A673 (cell line): ENCODE results near the gene RELN. TPM values are rescaled to one million over a fixed set of nuclear protein-coding genes. Genes with fewer than 3 reads are reported as not detected.

Source experiments
- BruUV-seq: library from RNA; stranded (reverse); fragments of 400-500 nt; replicated peaks from 2 replicates; lab custom pipeline; 2021; lab: Mats Ljungman, UMichigan
- CTCF ChIA-PET: fragments of 300-600 bp; sonication (Branson Sonifier 250); formaldehyde crosslinking; loops from one replicate; lab custom pipeline; 2022; ENCODE audit warnings: antibody characterized with exemption; lab: Charles Lee
- POLR2A ChIA-PET: fragments of 300-600 bp; sonication (Branson Sonifier 250); formaldehyde crosslinking; loops from one replicate; lab custom pipeline; 2022; ENCODE audit warnings: antibody characterized with exemption; ENCODE audit not compliant: low non-redundant PET; lab: Charles Lee
- DNase-seq: peaks from one replicate; pipeline ENCODE4 v3.0.0-alpha.2; 2015; ENCODE audit warnings: low spot score
- H3K27ac ChIP-seq: fragments of 200-600 bp; sonication (generic); 2 replicates; pipeline ENCODE4 v1.5.1; 2016; ENCODE audit warnings: mixed run types, low read depth, mild to moderate bottlenecking, mixed read lengths, antibody characterized with exemption, low read length; ENCODE audit not compliant: poor library complexity, severe bottlenecking
- H3K27me3 ChIP-seq: fragments of 200-600 bp; sonication (generic); replicated peaks from 2 replicates; pipeline ENCODE4 v1.6.1; 2017; ENCODE audit warnings: mixed run types, low read depth, mild to moderate bottlenecking, mixed read lengths, antibody characterized with exemption, low read length; ENCODE audit not compliant: insufficient read depth, poor library complexity
- H3K36me3 ChIP-seq: fragments of 200-600 bp; sonication (generic); 2 replicates; pipeline ENCODE4 v1.6.1; 2016; ENCODE audit warnings: mixed run types, mild to moderate bottlenecking, mixed read lengths, antibody characterized with exemption, low read length; ENCODE audit not compliant: insufficient read depth, poor library complexity, severe bottlenecking
- H3K4me1 ChIP-seq: fragments of 200-600 bp; sonication (generic); 2 replicates; pipeline ENCODE4 v1.6.1; 2017; ENCODE audit warnings: mixed run types, mild to moderate bottlenecking, mixed read lengths, antibody characterized with exemption, low read length; ENCODE audit not compliant: insufficient read depth, poor library complexity, severe bottlenecking
- H3K4me3 ChIP-seq: fragments of 200-600 bp; sonication (generic); 2 replicates; pipeline ENCODE4 v1.5.1; 2016; ENCODE audit warnings: low read depth, mixed run types, mild to moderate bottlenecking, mixed read lengths, low read length; ENCODE audit not compliant: poor library complexity, severe bottlenecking
- H3K9me3 ChIP-seq: fragments of 200-600 bp; sonication (generic); 2 replicates; pipeline ENCODE4 v1.6.1; 2016; ENCODE audit warnings: mixed run types, low read depth, mild to moderate bottlenecking, mixed read lengths, antibody characterized with exemption, low read length; ENCODE audit not compliant: poor library complexity, severe bottlenecking
- CTCF ChIP-seq: fragments of 300-800, 200-600 bp; sonication (generic); conservative IDR thresholded peaks from 2 replicates; pipeline ENCODE4 v1.5.1; 2017; ENCODE audit warnings: low read depth, mild to moderate bottlenecking, antibody characterized with exemption, low read length, moderate library complexity, mixed read lengths
- EZH2 ChIP-seq: fragments of 200-600 bp; sonication (generic); IDR thresholded peaks from 2 replicates; pipeline ENCODE4 v1.6.1; 2017; ENCODE audit warnings: borderline replicate concordance, low read depth, mild to moderate bottlenecking, mixed read lengths, antibody characterized with exemption, low read length; ENCODE audit not compliant: poor library complexity, severe bottlenecking
- intact Hi-C: fragments of 100-400 bp; cut with micrococcal nuclease; formaldehyde crosslinking; loops from one replicate; pipeline ENCODE4 v1.10.0; 2022; ENCODE audit not compliant: unreplicated experiment
- total RNA-seq: library from RNA; stranded (reverse); gene quantifications from 2 replicates; pipeline ENCODE4 v1.2.3, GENCODE V29; 2021

Gene RELN
- total RNA-seq, 1 experiment from 2014 or later = not detected

- TF ChIP-seq CTCF (no peak), EZH2 (no peak)
- Histone ChIP-seq H3K36me3 (no peaks in the 10 kb centered on the region), H3K4me3 (no peak overlapping the region), H3K4me1 (no peaks in the 10 kb centered on the region), H3K27ac (no peak overlapping the region), H3K9me3 (no peaks in the 10 kb centered on the region), H3K27me3 (peaks cover 20% of the 10 kb centered on the region)
- intact Hi-C loops = no loop called here
- no TSS peak for BruUV-seq
- no peak for DNase-seq
- POLR2A ChIA-PET = no interaction called here
- CTCF ChIA-PET = no interaction called here
These were observed 450.3 kb downstream of the RELN start for GRCh38 chr7:103538964-103539709.

- Histone ChIP-seq H3K27me3 (peaks cover 32% of the 10 kb centered on the region), H3K4me3 (no peak overlapping the region), H3K9me3 (no peaks in the 10 kb centered on the region), H3K4me1 (no peaks in the 10 kb centered on the region), H3K27ac (no peak overlapping the region), H3K36me3 (no peaks in the 10 kb centered on the region)
- POLR2A ChIA-PET = no interaction called here
- DNase-seq = no peak
- TF ChIP-seq EZH2 (no peak), CTCF (no peak)
- CTCF ChIA-PET = no interaction called here
- intact Hi-C loops = no loop called here
- no TSS peak for BruUV-seq
These were observed 455.7 kb downstream of the RELN start for GRCh38 chr7:103533761-103534160.

- no TSS peak for BruUV-seq
- TF ChIP-seq EZH2 = no peak
- TF ChIP-seq CTCF = no peak
- CTCF ChIA-PET = no interaction called here
These were observed 456.5 kb downstream of the RELN start for GRCh38 chr7:103532955-103533354.

More at GRCh38 chr7:103532955-103533354, 456.5 kb downstream of the RELN start:
- Histone ChIP-seq H3K36me3 (no peaks in the 10 kb centered on the region), H3K27me3 (peaks cover 24% of the 10 kb centered on the region), H3K4me1 (no peaks in the 10 kb centered on the region), H3K9me3 (no peaks in the 10 kb centered on the region), H3K27ac (no peak overlapping the region), H3K4me3 (no peak overlapping the region)
- intact Hi-C loops = no loop called here
- no peak for DNase-seq
- POLR2A ChIA-PET = no interaction called here
